ENCODE measurements around the gene SLC6A4.

SLC6A4 gene

GRCh38 chr17:30241051-30241450 lies 5.6 kb upstream of the SLC6A4 start:
- no peak for DNase-seq (ENCODE audit: low read depth, low spot score)
- H3K4me3 ChIP-seq (ENCODE audit: low read depth, low read length) = no peak overlapping the region
- no peak for TF ChIP-seq CTCF (IDR thresholded peaks at IDR 0.05; ENCODE audit: low read depth, low read length)
- in situ Hi-C loops (cut with HindIII; ENCODE audit: low sequenced_read_pairs) = no loop called here

- no peak for TF ChIP-seq CTCF (IDR thresholded peaks at IDR 0.05; ENCODE audit: low read depth, low read length)
- in situ Hi-C loops (cut with HindIII; ENCODE audit: low sequenced_read_pairs) = no loop called here
- DNase-seq (ENCODE audit: low read depth, low spot score) = no peak
- H3K4me3 ChIP-seq (ENCODE audit: low read depth, low read length) = no peak overlapping the region
Measured at GRCh38 chr17:30240177-30240576, 4.7 kb upstream of the SLC6A4 start.

GRCh38 chr17:30239089-30239462 lies 3.6 kb upstream of the SLC6A4 start:
- TF ChIP-seq CTCF (IDR thresholded peaks at IDR 0.05; ENCODE audit: low read depth, low read length) = no peak
- DNase-seq (ENCODE audit: low read depth, low spot score) = no peak
- no peak overlapping the region for H3K4me3 ChIP-seq (ENCODE audit: low read depth, low read length)
- in situ Hi-C loops (cut with HindIII; ENCODE audit: low sequenced_read_pairs) = no loop called here

- no peak overlapping the region for H3K4me3 ChIP-seq (ENCODE audit: low read depth, low read length)
- no peak for DNase-seq (ENCODE audit: low read depth, low spot score)
- no peak for TF ChIP-seq CTCF (IDR thresholded peaks at IDR 0.05; ENCODE audit: low read depth, low read length)
- in situ Hi-C loops (cut with HindIII; ENCODE audit: low sequenced_read_pairs) = no loop called here
Measured at GRCh38 chr17:30238387-30239088, 3.0 kb upstream of the SLC6A4 start.

GRCh38 chr17:30238003-30238344 lies 2.5 kb upstream of the SLC6A4 start:
- in situ Hi-C loops (cut with HindIII; ENCODE audit: low sequenced_read_pairs) = no loop called here
- DNase-seq (ENCODE audit: low read depth, low spot score) = no peak
- H3K4me3 ChIP-seq (ENCODE audit: low read depth, low read length) = no peak overlapping the region
- TF ChIP-seq CTCF (IDR thresholded peaks at IDR 0.05; ENCODE audit: low read depth, low read length) = no peak

GRCh38 chr17:30237296-30238002 lies 2.0 kb upstream of the SLC6A4 start:
- in situ Hi-C loops (cut with HindIII; ENCODE audit: low sequenced_read_pairs) = no loop called here
- no peak overlapping the region for H3K4me3 ChIP-seq (ENCODE audit: low read depth, low read length)
- DNase-seq (ENCODE audit: low read depth, low spot score) = no peak
- no peak for TF ChIP-seq CTCF (IDR thresholded peaks at IDR 0.05; ENCODE audit: low read depth, low read length)
